ENCODE results near the gene CCDC83.
"Not testable (repeated sequence)": the region's sequence is repeated elsewhere in the genome, so short reads cannot be mapped to it uniquely, and the experiment has no call there.

Gene CCDC83

GRCh38 chr11:85946221-85946620 lies 91.0 kb downstream of the CCDC83 start:
- DNase-seq: peak; percentile 27

GRCh38 chr11:85947431-85948272 lies 92.5 kb downstream of the CCDC83 start:
- DNase-seq: peak; percentile 92

- DNase-seq: no peak
These were observed 93.7 kb downstream of the CCDC83 start for GRCh38 chr11:85948884-85949283.

DNA sequence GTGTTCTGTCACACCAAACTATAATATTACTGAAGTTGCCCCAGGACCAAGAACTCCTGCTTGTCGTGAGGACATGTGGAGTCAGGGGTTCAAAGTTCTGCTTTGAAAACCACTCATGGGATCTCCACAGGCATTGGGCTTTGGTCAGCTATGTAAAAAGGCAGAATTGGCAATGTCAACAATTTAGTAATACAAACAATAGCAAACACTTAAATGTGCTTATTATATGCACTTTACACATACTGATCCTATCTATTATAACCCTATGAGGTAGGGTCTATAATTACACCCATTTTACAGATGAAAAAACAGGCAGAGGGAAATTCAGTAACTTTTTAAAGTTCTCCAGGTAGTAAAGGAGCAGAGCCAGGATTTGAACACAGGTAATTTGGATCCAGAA lies 94.6 kb downstream of the CCDC83 start:
- DNase-seq: no peak

DNA sequence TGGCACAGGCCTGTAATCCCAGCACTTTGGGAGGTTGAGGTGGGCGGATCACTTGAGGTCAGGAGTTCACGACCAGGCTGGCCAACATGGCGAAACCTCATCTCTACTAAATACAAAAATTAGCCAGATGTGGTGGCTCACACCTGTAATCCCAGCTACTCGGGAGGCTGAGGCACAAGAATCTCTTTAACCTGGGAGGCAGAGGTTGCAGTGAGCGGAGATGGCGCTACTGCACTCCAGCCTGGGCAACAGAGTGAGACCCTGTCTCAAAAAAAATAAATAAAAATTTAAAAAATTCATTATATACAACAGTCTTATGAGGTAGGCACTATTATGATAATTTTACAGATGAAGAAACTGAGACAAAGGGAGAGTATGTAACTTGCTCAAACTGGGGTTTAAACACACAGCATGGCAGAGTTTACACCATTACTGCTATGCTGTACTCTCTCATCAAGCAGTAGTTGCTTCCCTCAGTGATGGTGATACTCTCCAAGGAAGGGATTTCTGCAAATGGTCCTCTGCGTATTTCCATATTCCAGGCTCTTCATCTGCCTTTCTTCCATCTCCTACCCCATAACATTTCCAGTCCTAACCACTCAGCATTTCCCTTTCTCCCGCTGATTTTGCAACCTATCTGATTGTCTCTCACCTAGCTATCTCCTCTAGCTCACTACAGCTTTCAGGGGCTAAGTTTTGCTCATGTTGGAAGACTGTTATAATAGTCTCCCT lies 95.3 kb downstream of the CCDC83 start:
- no peak for DNase-seq

DNA sequence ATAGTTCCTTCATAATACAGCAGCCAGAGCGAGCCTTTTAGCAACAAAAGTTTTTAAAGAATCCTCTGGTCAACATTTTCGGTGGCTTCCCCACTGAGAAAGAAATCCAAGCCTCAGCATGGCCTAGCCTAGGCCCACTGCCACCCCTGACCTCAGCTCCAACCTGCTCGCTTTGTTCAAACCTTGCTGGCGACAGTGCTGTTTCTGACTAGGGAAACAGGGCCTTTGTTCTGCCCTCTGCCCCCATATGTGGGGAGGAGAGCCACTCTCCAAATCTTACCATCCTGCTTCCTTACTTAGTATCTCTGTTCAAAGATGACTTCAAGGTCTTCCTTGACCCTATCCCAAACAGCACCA lies 95.8 kb downstream of the CCDC83 start:
- no peak for DNase-seq

- DNase-seq: no peak
These were observed 96.4 kb downstream of the CCDC83 start for GRCh38 chr11:85951428-85952107.

DNA sequence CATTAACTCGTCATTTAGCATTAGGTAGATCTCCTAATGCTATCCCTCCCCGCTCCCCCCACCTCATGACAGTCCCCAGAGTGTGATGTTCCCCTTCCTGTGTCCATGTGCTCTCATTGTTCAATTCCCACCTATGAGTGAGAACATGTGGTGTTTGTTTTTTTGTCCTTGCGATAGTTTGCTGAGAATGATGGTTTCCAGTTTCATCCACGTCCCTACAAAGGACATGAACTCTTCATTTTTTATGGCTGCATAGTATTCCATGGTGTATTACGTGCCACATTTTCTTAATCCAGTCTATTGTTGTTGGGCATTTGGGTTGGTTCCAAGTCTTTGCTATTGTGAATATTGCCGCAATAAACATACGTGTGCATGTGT lies 96.9 kb downstream of the CCDC83 start:
- not testable (repeated sequence) for DNase-seq

DNA sequence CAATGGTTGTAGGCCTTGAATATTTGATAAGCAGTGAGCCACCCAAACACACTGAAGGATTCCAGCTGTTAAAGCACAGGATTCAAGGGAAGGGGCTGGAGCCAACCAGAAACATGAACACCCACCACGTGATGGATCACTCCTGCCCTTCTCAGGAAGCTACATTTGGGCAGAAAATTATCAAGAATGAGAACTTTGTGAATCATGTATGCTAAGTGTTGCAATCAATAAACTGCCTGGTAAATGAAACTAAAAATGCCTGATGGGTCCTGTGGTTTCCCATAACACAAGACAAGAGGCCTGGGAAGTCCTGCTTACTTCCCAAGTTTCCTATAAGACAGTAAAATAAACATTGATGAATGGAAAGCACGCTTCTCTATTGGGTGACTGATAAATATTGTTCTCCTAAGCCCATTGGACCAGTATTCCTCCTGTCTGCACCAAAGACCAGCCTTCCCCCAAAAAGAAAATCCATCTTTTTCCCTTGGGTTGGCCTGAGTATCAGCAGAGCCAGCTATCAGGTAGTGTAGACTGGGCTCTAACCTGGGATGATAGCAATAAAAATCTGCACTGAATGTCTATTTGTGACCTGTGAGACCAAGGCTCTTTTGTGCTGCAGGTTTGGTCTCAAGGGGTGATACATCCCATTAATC lies 98.4 kb downstream of the CCDC83 start:
- peak; percentile 32 for DNase-seq

GRCh38 chr11:85955531-85955930 lies 100.3 kb downstream of the CCDC83 start:
- DNase-seq: peak; percentile 92

GRCh38 chr11:85960678-85961077 lies 105.5 kb downstream of the CCDC83 start:
- DNase-seq: no peak

GRCh38 chr11:85961130-85961529 lies 105.9 kb downstream of the CCDC83 start:
- DNase-seq: no peak

- peak; percentile 89 for DNase-seq
These were observed 106.8 kb downstream of the CCDC83 start for GRCh38 chr11:85961930-85962363.

DNA sequence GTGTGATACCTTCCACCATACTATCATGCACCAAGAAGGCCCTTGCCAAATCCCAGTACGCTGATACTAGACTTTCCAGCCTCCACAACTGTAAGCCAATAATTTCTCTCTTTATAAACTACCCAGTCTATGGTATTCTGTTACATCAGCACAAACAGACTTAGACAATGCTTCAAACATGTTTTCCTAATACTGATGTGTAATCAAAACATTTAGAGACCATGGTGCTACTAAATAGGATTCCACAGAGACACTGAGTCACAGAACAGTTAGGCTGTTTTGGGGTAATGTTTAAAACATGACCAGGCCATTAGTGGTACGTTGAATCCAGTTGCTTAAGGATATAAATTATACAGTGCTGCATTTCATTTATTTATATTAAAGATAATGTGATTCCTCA lies 110.0 kb downstream of the CCDC83 start:
- no peak for DNase-seq

GRCh38 chr11:85967457-85967856 lies 112.3 kb downstream of the CCDC83 start:
- DNase-seq: no peak

Measured in fibroblast of upper back skin (primary cell).